ENCODE results near the gene LPGAT1.

DNA sequence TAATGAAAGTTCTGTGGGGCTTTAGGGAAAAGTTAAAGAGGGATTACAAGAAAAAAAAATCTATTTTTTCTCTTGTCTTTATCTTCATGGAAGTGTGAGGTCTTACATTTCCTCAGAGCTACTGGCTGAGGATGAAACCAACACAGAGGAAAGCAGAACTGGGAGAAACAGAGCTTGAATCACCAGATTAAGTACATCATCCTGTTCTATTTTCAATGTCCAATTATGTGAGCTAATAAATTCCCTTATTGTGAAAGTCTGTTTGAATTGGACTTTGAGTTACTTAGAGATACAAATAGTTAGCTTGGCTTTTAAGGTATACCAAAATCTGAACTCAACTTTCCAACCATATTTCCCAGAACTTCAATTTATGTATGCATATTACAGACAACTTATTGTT is 69.2 kb downstream of the LPGAT1 start:
- TF ChIP-seq, protein P1, sequence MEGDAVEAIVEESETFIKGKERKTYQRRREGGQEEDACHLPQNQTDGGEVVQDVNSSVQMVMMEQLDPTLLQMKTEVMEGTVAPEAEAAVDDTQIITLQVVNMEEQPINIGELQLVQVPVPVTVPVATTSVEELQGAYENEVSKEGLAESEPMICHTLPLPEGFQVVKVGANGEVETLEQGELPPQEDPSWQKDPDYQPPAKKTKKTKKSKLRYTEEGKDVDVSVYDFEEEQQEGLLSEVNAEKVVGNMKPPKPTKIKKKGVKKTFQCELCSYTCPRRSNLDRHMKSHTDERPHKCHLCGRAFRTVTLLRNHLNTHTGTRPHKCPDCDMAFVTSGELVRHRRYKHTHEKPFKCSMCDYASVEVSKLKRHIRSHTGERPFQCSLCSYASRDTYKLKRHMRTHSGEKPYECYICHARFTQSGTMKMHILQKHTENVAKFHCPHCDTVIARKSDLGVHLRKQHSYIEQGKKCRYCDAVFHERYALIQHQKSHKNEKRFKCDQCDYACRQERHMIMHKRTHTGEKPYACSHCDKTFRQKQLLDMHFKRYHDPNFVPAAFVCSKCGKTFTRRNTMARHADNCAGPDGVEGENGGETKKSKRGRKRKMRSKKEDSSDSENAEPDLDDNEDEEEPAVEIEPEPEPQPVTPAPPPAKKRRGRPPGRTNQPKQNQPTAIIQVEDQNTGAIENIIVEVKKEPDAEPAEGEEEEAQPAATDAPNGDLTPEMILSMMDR (IDR thresholded peaks at IDR 0.05) = no peak
- no peak for TF ChIP-seq POLR2AphosphoS5 (IDR thresholded peaks at IDR 0.05)
- TF ChIP-seq POLR2A (IDR thresholded peaks at IDR 0.05) = no peak
